AG09309 (cell line): ENCODE results near the gene SH3BGRL2.
"Not testable (repeated sequence)": the region's sequence is repeated elsewhere in the genome, so short reads cannot be mapped to it uniquely, and the experiment has no call there.

Source experiments
- DNase-seq: peaks from one replicate; pipeline ENCODE4 v3.0.0-alpha.2; 2010; ENCODE audit warnings: low read depth
- H3K4me3 ChIP-seq: 2 replicates; pipeline ENCODE4 v1.5.1; 2011; ENCODE audit warnings: mild to moderate bottlenecking, low read depth, low read length, moderate library complexity; ENCODE audit not compliant: control insufficient read depth
- TF ChIP-seq, protein P1 (sequence below): IDR thresholded peaks from 2 replicates; pipeline ENCODE4 v1.5.1; 2011; ENCODE audit warnings: mild to moderate bottlenecking, low read depth, low read length, inconsistent platforms; ENCODE audit not compliant: insufficient read depth, control insufficient read depth; ENCODE audit errors: missing control alignments

Gene SH3BGRL2

DNA sequence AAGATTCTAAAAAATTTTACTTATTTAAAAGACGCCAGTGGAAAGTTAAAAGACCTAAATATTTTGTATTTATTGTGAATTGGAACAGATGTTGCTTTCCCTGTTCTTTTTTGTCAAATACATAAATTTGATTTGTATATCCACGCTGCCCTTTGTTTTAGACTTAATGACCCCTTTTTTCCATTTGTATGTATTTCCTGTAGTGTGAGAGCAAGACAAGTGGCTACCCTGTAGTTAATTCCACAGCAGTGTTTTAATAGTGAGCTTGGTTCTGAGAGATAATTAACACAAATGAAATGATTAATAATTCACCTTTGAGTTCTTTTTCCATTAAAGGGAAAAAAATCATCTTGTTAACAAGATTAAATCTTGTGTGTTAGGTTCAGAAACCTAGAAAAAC lies 16.6 kb downstream of the SH3BGRL2 start:
- H3K4me3 ChIP-seq, result no peak overlapping the region

DNA sequence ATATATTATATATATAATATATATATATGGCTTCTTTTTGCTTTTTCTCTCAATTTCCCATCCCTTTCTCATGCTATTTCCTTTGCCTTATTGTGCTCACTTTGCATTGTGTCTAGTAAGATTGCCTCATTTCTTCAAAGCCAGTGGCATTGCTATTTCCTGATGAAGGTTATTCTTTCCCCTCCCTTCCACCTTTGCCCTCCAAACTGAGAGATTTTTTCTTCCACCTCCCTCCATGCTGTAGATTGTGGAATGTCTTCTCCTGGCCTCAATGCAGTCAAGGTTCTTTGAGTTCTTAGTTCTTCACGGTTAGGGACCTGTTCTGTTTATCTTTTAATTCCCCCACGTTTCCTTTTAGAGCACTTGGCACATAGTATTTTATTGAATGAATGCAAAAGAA lies 17.2 kb downstream of the SH3BGRL2 start:
- no peak overlapping the region for H3K4me3 ChIP-seq
- TF ChIP-seq, protein P1, sequence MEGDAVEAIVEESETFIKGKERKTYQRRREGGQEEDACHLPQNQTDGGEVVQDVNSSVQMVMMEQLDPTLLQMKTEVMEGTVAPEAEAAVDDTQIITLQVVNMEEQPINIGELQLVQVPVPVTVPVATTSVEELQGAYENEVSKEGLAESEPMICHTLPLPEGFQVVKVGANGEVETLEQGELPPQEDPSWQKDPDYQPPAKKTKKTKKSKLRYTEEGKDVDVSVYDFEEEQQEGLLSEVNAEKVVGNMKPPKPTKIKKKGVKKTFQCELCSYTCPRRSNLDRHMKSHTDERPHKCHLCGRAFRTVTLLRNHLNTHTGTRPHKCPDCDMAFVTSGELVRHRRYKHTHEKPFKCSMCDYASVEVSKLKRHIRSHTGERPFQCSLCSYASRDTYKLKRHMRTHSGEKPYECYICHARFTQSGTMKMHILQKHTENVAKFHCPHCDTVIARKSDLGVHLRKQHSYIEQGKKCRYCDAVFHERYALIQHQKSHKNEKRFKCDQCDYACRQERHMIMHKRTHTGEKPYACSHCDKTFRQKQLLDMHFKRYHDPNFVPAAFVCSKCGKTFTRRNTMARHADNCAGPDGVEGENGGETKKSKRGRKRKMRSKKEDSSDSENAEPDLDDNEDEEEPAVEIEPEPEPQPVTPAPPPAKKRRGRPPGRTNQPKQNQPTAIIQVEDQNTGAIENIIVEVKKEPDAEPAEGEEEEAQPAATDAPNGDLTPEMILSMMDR, result no peak

More for the DNA sequence above, 16.6 kb downstream of the SH3BGRL2 start:
- no peak for DNase-seq
- TF ChIP-seq, protein P1, result no peak

DNA sequence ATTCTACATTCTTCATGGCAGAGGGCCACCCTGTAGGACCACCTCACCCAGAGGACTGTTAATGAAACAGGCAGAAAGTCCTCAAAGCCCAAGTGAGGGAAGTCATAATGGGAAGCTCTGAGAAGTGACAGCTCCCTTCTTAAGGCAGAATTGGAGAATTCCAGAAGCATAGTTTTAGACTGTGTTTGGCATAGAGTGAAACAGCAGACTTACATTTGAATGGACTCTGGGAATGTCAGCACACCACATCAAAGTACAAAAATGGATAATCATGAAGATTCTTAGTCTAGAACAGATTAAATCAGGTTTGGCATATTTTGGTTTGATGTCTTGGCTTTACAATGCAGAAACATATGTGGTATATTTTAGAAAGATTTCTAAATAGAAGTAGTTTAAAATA lies 17.9 kb downstream of the SH3BGRL2 start:
- H3K4me3 ChIP-seq, result no peak overlapping the region
- DNase-seq, result no peak
- TF ChIP-seq, protein P1, result no peak

More for the DNA sequence above, 17.2 kb downstream of the SH3BGRL2 start:
- no peak for DNase-seq

DNA sequence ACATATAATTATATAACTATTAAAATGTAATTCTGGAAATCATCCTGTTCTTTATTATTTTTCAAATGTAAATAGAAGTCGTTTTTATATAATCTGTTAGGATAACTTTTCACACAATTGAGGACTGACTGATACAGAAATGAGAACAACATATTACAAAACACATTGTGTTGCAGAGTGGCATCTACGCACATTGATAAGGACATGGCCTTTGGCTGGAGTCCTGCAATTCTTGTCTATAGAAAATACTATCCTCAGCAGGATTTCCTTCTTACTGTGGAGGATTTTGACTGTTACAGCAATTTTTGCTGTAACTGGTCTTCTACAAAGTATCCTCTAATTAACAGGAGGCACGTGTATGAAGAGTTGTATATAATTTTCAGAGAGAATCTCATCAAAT lies 19.8 kb downstream of the SH3BGRL2 start:
- TF ChIP-seq, protein P1, result no peak
- no peak for DNase-seq
- H3K4me3 ChIP-seq, result no peak overlapping the region

DNA sequence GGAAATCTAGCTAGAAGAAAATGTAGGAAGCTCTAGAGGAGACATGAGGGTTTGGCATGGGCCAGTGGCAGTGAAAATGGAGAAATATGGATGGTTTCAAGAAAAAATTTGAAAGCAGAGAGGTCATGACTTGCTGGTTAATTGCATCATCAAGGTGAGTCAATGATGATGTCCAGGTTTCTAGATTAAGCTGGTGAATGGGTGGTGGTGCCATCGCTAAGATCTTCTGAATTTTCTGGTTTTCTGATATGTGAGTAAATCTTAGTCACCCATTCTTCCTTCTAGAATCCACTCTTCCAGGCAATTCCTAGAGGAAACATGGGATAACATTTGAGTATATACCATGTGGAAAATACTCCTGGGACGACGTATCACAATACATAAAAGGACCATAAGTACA lies 25.0 kb downstream of the SH3BGRL2 start:
- H3K4me3 ChIP-seq, result no peak overlapping the region
- TF ChIP-seq, protein P1, result no peak
- no peak for DNase-seq

DNA sequence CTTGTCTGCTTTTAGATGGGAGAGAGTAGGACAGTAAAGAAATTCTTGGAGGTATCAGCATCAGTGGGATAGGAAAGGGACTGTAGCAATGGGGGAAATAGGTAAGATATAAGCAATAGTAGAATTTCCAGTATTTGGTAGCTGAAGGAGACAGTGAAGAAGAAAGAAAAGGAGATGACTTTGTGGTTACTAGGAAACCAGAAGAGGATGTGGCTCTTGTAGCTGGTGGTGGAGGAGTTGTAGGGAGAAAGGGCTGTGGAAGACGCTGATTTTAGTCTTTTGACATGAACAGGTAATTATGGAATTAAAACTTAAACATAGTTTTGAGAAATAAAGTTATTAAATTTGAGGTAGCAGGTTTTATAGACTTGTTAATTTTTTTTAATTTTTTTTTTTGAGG lies 26.1 kb downstream of the SH3BGRL2 start:
- H3K4me3 ChIP-seq, result no peak overlapping the region
- DNase-seq, result no peak
- TF ChIP-seq, protein P1, result no peak

DNA sequence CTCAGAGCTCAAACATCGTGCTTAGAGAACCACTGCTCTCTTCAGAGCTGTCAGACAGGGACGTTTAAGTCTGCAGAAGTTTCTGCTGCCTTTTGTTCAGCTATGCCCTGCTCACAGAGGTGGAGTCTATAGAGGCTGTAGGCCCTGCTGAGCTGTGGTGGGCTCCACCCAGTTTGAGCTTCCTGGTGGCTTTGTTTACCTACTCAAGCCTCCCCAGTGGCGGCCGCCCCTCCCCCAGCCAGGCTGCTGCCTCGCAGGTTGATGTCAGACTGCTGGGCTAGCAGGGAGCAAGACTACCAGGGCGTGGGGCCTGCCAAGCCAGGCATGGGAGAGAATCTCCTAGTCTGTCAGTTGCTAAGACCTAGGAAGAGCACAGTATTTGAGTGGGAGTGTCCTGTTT lies 32.5 kb downstream of the SH3BGRL2 start:
- DNase-seq, H3K4me3 ChIP-seq: not testable (repeated sequence)
